Measurements from ENCODE around the gene NDUFS8. TPM values are rescaled to one million over a fixed set of nuclear protein-coding genes. Genes with fewer than 3 reads are reported as not detected.

Gene NDUFS8
- total RNA-seq, 4 donors from 2014 or later, result 136 to 206 (median 159) TPM

GRCh38 chr11:68019486-68019885 lies 11.0 kb upstream of the NDUFS8 start:
- 82 to 91% methylated on average over 10 to 12 of the region's 12 CpGs for WGBS, 2 donors
- H3K4me3 ChIP-seq (ENCODE audit: low read depth, poor library complexity, severe bottlenecking), result no peak overlapping the region
- intact Hi-C loops (cut with DNase I; ENCODE audit: low total_unique reads), result no loop called here
- TF ChIP-seq CTCF (IDR thresholded peaks at IDR 0.05) (no peak), POLR2A (IDR thresholded peaks at IDR 0.05) (no peak)
- no peak for DNase-seq (ENCODE audit: low spot score in 2 of 2)

- 44 to 57% methylated on average over 11 of the region's 11 CpGs for WGBS, 2 donors
- TF ChIP-seq POLR2A (IDR thresholded peaks at IDR 0.05) (no peak), CTCF (IDR thresholded peaks at IDR 0.05) (no peak)
- DNase-seq (ENCODE audit: low spot score in 2 of 2), result no peak
- H3K4me3 ChIP-seq (ENCODE audit: low read depth, poor library complexity, severe bottlenecking), result no peak overlapping the region
- intact Hi-C loops (cut with DNase I; ENCODE audit: low total_unique reads), result no loop called here
These were observed 9.9 kb upstream of the NDUFS8 start for GRCh38 chr11:68020575-68020974.

GRCh38 chr11:68021167-68021787 lies 9.2 kb upstream of the NDUFS8 start:
- intact Hi-C loops (cut with DNase I; ENCODE audit: low total_unique reads), result no loop called here
- TF ChIP-seq CTCF (IDR thresholded peaks at IDR 0.05), result no peak
- TF ChIP-seq POLR2A (IDR thresholded peaks at IDR 0.05), result no peak
- 75 to 79% methylated on average over 26 to 27 of the region's 27 CpGs for WGBS, 2 donors
- H3K4me3 ChIP-seq (ENCODE audit: low read depth, poor library complexity, severe bottlenecking), result no peak overlapping the region
- DNase-seq (ENCODE audit: low spot score in 2 of 2), result no peak

- TF ChIP-seq CTCF (IDR thresholded peaks at IDR 0.05) (no peak), POLR2A (IDR thresholded peaks at IDR 0.05) (no peak)
- intact Hi-C loops (cut with DNase I; ENCODE audit: low total_unique reads), result no loop called here
- no peak for DNase-seq (ENCODE audit: low spot score in 2 of 2)
- H3K4me3 ChIP-seq (ENCODE audit: low read depth, poor library complexity, severe bottlenecking), result no peak overlapping the region
- WGBS, 2 donors, result 85% methylated on average over 12 of the region's 13 CpGs; no CpG with 5 or more reads in 1 of the 2 donors
These were observed 8.0 kb upstream of the NDUFS8 start for GRCh38 chr11:68022531-68022930.

GRCh38 chr11:68024508-68024907 lies 6.0 kb upstream of the NDUFS8 start:
- no peak for TF ChIP-seq CTCF (IDR thresholded peaks at IDR 0.05)
- TF ChIP-seq POLR2A (IDR thresholded peaks at IDR 0.05), result no peak
- no peak overlapping the region for H3K4me3 ChIP-seq (ENCODE audit: low read depth, poor library complexity, severe bottlenecking)
- WGBS, 2 donors, result 94% methylated on average over 5 of the region's 5 CpGs
- intact Hi-C loops (cut with DNase I; ENCODE audit: low total_unique reads), result no loop called here
- no peak for DNase-seq (ENCODE audit: low spot score in 2 of 2)

GRCh38 chr11:68025047-68025446 lies 5.4 kb upstream of the NDUFS8 start:
- DNase-seq (ENCODE audit: low spot score in 2 of 2), result no peak
- 79 to 87% methylated on average over 5 of the region's 5 CpGs for WGBS, 2 donors
- TF ChIP-seq CTCF (IDR thresholded peaks at IDR 0.05) (no peak), POLR2A (IDR thresholded peaks at IDR 0.05) (no peak)
- no peak overlapping the region for H3K4me3 ChIP-seq (ENCODE audit: low read depth, poor library complexity, severe bottlenecking)
- intact Hi-C loops (cut with DNase I; ENCODE audit: low total_unique reads), result no loop called here
